Measurements from ENCODE around the gene SYNCRIP.
A peak's percentile ranks its signal among the peaks of the same experiment; 100 is the strongest.
"Not testable (repeated sequence)": the region's sequence is repeated elsewhere in the genome, so short reads cannot be mapped to it uniquely, and the experiment has no call there.

Gene SYNCRIP

GRCh38 chr6:85641897-85642773 lies 551 bp downstream of the SYNCRIP start:
- H3K4me3 ChIP-seq (ENCODE audit: low read length): peak overlapping the region; percentile 97
- TF ChIP-seq CTCF (IDR thresholded peaks at IDR 0.05; ENCODE audit: insufficient read depth, low read depth, low read length, missing control alignments): peak; percentile 10
- DNase-seq (ENCODE audit: low read depth): peak; percentile 64

- TF ChIP-seq CTCF (IDR thresholded peaks at IDR 0.05; ENCODE audit: insufficient read depth, low read depth, low read length, missing control alignments): no peak
- DNase-seq (ENCODE audit: low read depth): peak; percentile 48
- H3K4me3 ChIP-seq (ENCODE audit: low read length): peak overlapping the region; percentile 97
Measured at GRCh38 chr6:85641522-85641896, 1.2 kb downstream of the SYNCRIP start.

GRCh38 chr6:85640821-85641220 lies 1.9 kb downstream of the SYNCRIP start:
- peak overlapping the region; percentile 97 for H3K4me3 ChIP-seq (ENCODE audit: low read length)
- DNase-seq (ENCODE audit: low read depth): no peak
- TF ChIP-seq CTCF (IDR thresholded peaks at IDR 0.05; ENCODE audit: insufficient read depth, low read depth, low read length, missing control alignments): no peak

GRCh38 chr6:85637579-85637978 lies 5.1 kb downstream of the SYNCRIP start:
- TF ChIP-seq CTCF (IDR thresholded peaks at IDR 0.05; ENCODE audit: insufficient read depth, low read depth, low read length, missing control alignments): no peak
- H3K4me3 ChIP-seq (ENCODE audit: low read length): no peak overlapping the region
- DNase-seq (ENCODE audit: low read depth): no peak

- no peak for TF ChIP-seq CTCF (IDR thresholded peaks at IDR 0.05; ENCODE audit: insufficient read depth, low read depth, low read length, missing control alignments)
- DNase-seq (ENCODE audit: low read depth): no peak
- H3K4me3 ChIP-seq (ENCODE audit: low read length): no peak overlapping the region
Measured at GRCh38 chr6:85632164-85632942, 10.3 kb downstream of the SYNCRIP start.

GRCh38 chr6:85631117-85631516 lies 11.6 kb downstream of the SYNCRIP start:
- H3K4me3 ChIP-seq (ENCODE audit: low read length): not testable (repeated sequence)
- DNase-seq (ENCODE audit: low read depth): peak; percentile 24

GRCh38 chr6:85628353-85628752 lies 14.3 kb downstream of the SYNCRIP start:
- no peak overlapping the region for H3K4me3 ChIP-seq (ENCODE audit: low read length)
- no peak for TF ChIP-seq CTCF (IDR thresholded peaks at IDR 0.05; ENCODE audit: insufficient read depth, low read depth, low read length, missing control alignments)
- DNase-seq (ENCODE audit: low read depth): no peak

Data from epithelial cell of esophagus (primary cell).